ENCODE data around the gene KAT7. TPM values are rescaled to one million over a fixed set of nuclear protein-coding genes. Genes with fewer than 3 reads are reported as not detected.
A peak's percentile ranks its signal among the peaks of the same experiment; 100 is the strongest.

The KAT7 gene
- total RNA-seq, 3 donors from 2014 or later (not counting 1 experiment from before 2014, with no cell fraction given): 195 to 231 (median 213) TPM

DNA sequence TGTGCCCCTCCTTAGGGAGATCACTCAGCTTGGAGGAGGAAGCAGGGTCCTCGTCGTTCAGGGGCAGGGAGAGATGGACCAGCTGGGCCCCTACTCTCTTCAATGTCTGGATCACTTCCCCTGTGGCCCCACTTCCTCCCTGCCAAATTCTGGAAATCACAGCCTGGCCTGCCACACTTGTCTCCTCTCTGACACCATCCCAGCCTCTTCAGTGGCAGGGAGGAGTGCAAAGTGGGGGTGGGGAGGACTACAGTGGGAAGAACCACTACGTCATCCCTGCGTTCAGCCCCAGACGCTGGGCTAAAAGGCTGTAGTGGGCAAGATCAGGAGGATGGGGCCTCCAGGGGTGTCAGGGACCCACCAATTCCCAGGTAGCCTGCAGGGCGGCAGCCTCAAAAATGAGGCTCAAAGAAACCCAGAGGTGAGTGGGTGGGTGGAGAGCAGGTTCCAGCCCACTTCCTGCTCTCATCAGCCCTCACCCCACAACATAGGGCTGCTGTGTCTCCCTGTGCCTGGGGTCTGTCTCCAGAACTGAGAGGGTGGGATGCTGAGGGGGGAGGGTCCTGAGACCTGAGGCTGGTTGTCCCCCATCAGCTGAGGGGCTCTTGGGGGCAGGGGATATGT lies 84.4 kb downstream of the KAT7 start:
- Mint-ChIP-seq H3K36me3 (no peaks in the 10 kb centered on the region), H3K4me3 (no peak overlapping the region), H3K27ac (no peak overlapping the region), H3K4me1 (no peaks in the 10 kb centered on the region), H3K9me3 (no peaks in the 10 kb centered on the region), H3K27me3 (ENCODE audit: low read depth in 2 of 2) (peaks cover 7 to 14% of the 10 kb centered on the region in 2 donors)
- ATAC-seq (no peak), DNase-seq (peak in 1 of 2 donors; percentile 27)
- TF ChIP-seq, protein P1, sequence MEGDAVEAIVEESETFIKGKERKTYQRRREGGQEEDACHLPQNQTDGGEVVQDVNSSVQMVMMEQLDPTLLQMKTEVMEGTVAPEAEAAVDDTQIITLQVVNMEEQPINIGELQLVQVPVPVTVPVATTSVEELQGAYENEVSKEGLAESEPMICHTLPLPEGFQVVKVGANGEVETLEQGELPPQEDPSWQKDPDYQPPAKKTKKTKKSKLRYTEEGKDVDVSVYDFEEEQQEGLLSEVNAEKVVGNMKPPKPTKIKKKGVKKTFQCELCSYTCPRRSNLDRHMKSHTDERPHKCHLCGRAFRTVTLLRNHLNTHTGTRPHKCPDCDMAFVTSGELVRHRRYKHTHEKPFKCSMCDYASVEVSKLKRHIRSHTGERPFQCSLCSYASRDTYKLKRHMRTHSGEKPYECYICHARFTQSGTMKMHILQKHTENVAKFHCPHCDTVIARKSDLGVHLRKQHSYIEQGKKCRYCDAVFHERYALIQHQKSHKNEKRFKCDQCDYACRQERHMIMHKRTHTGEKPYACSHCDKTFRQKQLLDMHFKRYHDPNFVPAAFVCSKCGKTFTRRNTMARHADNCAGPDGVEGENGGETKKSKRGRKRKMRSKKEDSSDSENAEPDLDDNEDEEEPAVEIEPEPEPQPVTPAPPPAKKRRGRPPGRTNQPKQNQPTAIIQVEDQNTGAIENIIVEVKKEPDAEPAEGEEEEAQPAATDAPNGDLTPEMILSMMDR (IDR thresholded peaks at IDR 0.05): no peak
- H3K27me3 ChIP-seq (ENCODE audit: control insufficient read depth, insufficient read depth, low read length): no peaks in the 10 kb centered on the region
- WGBS (ENCODE audit: insufficient coverage): 79% methylated on average over 6 of the region's 6 CpGs
- no peak overlapping the region for H3K27ac ChIP-seq (ENCODE audit: low read length)
- H3K36me3 ChIP-seq (ENCODE audit: control insufficient read depth, insufficient read depth, low read length): no peaks in the 10 kb centered on the region
- no peaks in the 10 kb centered on the region for H3K4me1 ChIP-seq (ENCODE audit: control insufficient read depth, insufficient read depth, low read length)
- intact Hi-C loops (cut with micrococcal nuclease): no loop called here
- no peak overlapping the region for H3K4me3 ChIP-seq (ENCODE audit: low read length)
- no peaks in the 10 kb centered on the region for H3K9me3 ChIP-seq (ENCODE audit: control insufficient read depth, insufficient read depth, low read length)

DNA sequence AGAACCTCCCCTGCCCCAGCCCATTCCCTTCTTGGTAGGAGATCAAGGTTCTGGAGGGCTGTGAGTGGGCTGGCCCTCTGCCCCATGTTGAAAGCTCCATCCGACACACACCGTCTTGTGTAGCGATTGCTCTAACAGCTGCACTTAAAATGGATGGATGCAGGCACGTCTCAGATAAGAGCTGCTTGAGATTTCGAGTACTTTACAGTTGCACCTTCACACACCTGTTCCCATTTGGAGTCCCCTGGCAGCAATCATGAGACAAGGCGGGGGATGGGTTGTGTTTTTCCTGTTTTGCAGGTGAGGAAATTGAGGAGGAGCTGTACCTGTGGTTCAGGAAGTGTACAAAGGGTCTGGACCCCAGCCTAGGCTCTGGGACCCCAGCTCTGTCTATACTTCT lies 85.0 kb downstream of the KAT7 start:
- Histone ChIP-seq H3K4me1 (ENCODE audit: control insufficient read depth, insufficient read depth, low read length) (no peaks in the 10 kb centered on the region), H3K9me3 (ENCODE audit: control insufficient read depth, insufficient read depth, low read length) (no peaks in the 10 kb centered on the region), H3K27me3 (ENCODE audit: control insufficient read depth, insufficient read depth, low read length) (no peaks in the 10 kb centered on the region), H3K36me3 (ENCODE audit: control insufficient read depth, insufficient read depth, low read length) (no peaks in the 10 kb centered on the region), H3K27ac (ENCODE audit: low read length) (no peak overlapping the region), H3K4me3 (ENCODE audit: low read length) (no peak overlapping the region)
- H3K27ac Mint-ChIP-seq: no peak overlapping the region
- H3K36me3 Mint-ChIP-seq: no peaks in the 10 kb centered on the region
- no peak overlapping the region for H3K4me3 Mint-ChIP-seq
- ATAC-seq (no peak), DNase-seq (no peak)
- TF ChIP-seq, protein P1 (IDR thresholded peaks at IDR 0.05): no peak
- peaks cover 10 to 18% of the 10 kb centered on the region in 2 donors for H3K27me3 Mint-ChIP-seq (ENCODE audit: low read depth in 2 of 2)
- H3K9me3 Mint-ChIP-seq: no peaks in the 10 kb centered on the region
- intact Hi-C loops (cut with micrococcal nuclease): no loop called here
- no peaks in the 10 kb centered on the region for H3K4me1 Mint-ChIP-seq
- WGBS (ENCODE audit: insufficient coverage): 76% methylated on average over 5 of the region's 6 CpGs

DNA sequence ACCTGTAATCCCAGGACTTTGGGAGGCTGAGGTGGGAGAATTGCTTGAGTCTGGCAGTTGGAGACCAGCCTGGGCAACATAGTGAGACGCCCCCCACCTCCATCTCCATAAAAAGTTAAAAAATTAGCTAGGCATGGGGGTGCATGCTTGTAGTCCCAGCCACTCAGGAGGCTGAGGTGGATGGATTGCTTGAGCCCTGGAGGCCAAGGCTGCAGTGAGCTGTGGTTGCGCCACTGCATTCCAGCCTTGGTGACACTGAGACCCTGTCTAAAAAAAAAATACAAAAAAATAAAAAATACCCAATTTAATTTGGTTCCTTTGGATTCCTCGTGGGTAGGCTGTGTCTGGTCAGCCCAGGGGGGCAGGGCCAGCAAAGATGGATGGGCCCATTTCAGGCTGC lies 85.4 kb downstream of the KAT7 start:
- TF ChIP-seq, protein P1 (IDR thresholded peaks at IDR 0.05): no peak
- Histone ChIP-seq H3K27ac (ENCODE audit: low read length) (no peak overlapping the region), H3K9me3 (ENCODE audit: control insufficient read depth, insufficient read depth, low read length) (no peaks in the 10 kb centered on the region), H3K27me3 (ENCODE audit: control insufficient read depth, insufficient read depth, low read length) (no peaks in the 10 kb centered on the region), H3K4me3 (ENCODE audit: low read length) (no peak overlapping the region), H3K36me3 (ENCODE audit: control insufficient read depth, insufficient read depth, low read length) (no peaks in the 10 kb centered on the region), H3K4me1 (ENCODE audit: control insufficient read depth, insufficient read depth, low read length) (no peaks in the 10 kb centered on the region)
- no peak for ATAC-seq
- intact Hi-C loops (cut with micrococcal nuclease): no loop called here
- Mint-ChIP-seq H3K4me3 (no peak overlapping the region), H3K36me3 (no peaks in the 10 kb centered on the region), H3K4me1 (no peaks in the 10 kb centered on the region), H3K9me3 (no peaks in the 10 kb centered on the region), H3K27me3 (ENCODE audit: low read depth in 2 of 2) (peaks cover 10 to 20% of the 10 kb centered on the region in 2 donors), H3K27ac (no peak overlapping the region)
- WGBS (ENCODE audit: insufficient coverage): 77% methylated on average over 2 of the region's 3 CpGs
- DNase-seq: no peak

DNA sequence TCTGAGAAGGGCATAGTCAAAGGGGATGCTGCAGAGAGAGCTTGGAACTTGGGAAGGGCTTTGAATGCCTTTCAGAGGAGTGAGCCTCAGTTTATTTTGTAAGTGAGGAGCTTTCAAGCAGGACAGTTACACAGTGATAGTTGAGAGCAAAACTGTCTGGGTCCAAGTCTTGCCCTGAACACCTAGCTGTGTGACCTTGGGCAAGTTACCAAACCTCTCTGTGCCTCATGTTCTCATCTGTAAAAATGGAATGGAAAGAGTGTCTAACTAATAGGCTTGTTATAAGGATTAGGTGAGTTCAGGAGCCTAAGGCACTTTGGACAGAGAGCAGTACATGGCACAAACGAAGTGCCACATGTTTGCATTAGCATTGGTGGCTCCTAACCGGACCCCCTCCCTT lies 86.4 kb downstream of the KAT7 start:
- Mint-ChIP-seq H3K9me3 (no peaks in the 10 kb centered on the region), H3K36me3 (no peaks in the 10 kb centered on the region), H3K27me3 (ENCODE audit: low read depth in 2 of 2) (peaks cover 10 to 23% of the 10 kb centered on the region in 2 donors), H3K4me1 (no peaks in the 10 kb centered on the region), H3K4me3 (no peak overlapping the region), H3K27ac (no peak overlapping the region)
- Histone ChIP-seq H3K4me3 (ENCODE audit: low read length) (no peak overlapping the region), H3K27ac (ENCODE audit: low read length) (no peak overlapping the region), H3K36me3 (ENCODE audit: control insufficient read depth, insufficient read depth, low read length) (no peaks in the 10 kb centered on the region), H3K4me1 (ENCODE audit: control insufficient read depth, insufficient read depth, low read length) (no peaks in the 10 kb centered on the region), H3K9me3 (ENCODE audit: control insufficient read depth, insufficient read depth, low read length) (no peaks in the 10 kb centered on the region), H3K27me3 (ENCODE audit: control insufficient read depth, insufficient read depth, low read length) (peaks cover 4% of the 10 kb centered on the region)
- TF ChIP-seq, protein P1 (IDR thresholded peaks at IDR 0.05): no peak
- intact Hi-C loops (cut with micrococcal nuclease): no loop called here
- no CpG with 5 or more reads among the region's 2 CpGs for WGBS (ENCODE audit: insufficient coverage)
- DNase-seq (no peak), ATAC-seq (no peak)

All from natural killer cell (primary cell).